GM21423 (cell line): Measurements from ENCODE around the gene LRRC4B.

ENCODE experiments used
- ATAC-seq: cut with Tn5 transposase; IDR thresholded peaks from one replicate; pipeline ENCODE4 v1.9.1; 2021; ENCODE audit warnings: mild to moderate bottlenecking, moderate library complexity; ENCODE audit not compliant: unreplicated experiment

The LRRC4B gene

GRCh38 chr19:50509366-50509765 is 58.9 kb downstream of the LRRC4B start:
- ATAC-seq: no peak

- no peak for ATAC-seq
Observed at GRCh38 chr19:50508843-50509190, 59.4 kb downstream of the LRRC4B start.

DNA sequence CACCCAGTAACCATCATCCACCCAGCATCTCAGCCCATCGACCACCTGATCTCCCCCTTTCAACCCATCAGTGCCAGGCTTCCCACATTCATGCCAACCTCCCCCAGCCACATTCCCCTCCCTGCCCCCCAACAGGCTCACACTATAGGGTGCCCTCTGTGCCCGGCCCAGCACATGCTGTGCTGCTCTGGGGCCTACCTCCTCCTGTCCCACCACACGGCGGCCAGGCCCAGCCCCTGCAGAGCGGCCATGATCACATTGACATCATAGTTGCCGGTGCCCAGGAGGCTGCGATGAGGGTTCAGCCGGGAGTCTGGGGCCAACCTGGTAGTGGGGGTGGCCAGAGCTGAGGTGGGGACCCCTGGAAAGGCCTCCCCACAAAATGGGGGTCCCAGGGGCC is 60.9 kb downstream of the LRRC4B start:
- ATAC-seq: no peak

DNA sequence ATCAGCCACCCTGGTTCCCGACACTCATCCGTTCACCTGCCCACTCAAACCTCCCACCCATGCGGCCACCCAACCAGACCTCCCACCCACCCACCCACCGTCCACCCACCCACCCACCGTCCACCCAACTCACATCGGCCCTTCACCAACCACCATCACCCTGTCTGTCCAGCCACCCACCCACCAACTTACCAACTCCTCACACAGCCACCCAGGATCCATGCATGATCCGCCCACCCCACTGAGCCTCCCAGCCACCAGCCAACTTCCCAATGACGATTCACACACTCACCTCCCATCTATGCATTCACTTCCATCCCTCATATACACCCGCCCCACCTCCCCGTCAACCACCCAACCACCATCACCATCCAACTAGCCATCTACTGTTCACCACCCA is 61.5 kb downstream of the LRRC4B start:
- no peak for ATAC-seq

- no peak for ATAC-seq
Observed at GRCh38 chr19:50505856-50506611, 62.2 kb downstream of the LRRC4B start.

- no peak for ATAC-seq
Observed at GRCh38 chr19:50501568-50502475, 66.4 kb downstream of the LRRC4B start.

- ATAC-seq: no peak
Observed at GRCh38 chr19:50501186-50501567, 67.1 kb downstream of the LRRC4B start.

DNA sequence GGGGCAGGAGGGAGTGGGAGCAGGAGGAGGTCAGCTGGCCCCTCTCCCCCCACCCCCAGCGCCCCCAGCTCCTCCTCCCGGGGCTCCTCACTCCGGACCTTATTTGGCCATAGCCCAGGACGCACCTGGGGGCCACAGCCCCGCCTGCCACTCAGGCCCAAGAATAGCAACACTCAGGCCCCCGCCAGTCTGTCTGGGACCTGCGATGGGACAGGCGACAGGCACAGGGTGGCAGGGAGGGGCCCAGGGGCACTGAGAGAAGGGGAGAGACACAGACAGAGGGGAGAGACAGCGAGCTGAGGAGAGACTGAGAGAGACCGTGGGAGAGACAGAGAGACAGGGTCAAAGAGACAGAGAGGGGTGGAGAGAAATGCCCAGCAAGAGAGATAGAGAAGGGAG is 67.5 kb downstream of the LRRC4B start:
- ATAC-seq: no peak

DNA sequence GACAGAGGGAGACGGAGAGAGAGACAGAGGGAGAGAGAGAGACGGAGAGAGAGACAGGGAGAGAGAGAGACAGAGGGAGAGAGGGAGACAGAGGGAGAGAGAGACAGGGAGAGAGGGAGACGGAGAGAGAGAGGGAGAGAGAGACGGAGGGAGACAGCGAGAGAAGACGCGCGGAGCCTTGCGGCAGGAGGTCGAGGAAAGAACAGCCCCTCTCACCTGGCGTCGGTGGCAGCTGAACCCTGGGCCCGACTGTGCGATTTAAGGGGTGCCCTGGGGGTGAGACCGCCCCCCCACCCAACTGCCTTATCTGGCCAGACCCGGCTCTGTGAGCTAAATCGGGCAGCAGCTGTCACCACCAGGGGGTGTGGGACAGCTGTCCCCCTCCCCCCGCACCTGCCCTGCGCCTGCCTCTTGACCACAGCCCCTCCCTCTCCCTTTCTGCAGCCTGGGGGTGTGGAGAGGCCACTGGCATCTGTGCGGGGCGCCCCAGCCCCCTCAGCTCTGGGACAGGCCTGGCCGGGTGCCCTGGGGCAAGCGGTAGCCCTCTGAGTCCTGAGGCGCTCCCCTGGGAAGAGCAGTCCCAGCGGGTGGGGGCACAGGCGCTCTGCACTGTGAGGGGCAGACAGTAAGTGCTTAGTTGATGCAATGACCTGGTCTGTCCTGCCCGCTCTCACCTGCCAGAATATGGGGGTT is 68.0 kb downstream of the LRRC4B start:
- ATAC-seq: no peak

GRCh38 chr19:50498219-50499056 is 69.8 kb downstream of the LRRC4B start:
- no peak for ATAC-seq

GRCh38 chr19:50497022-50497405 is 71.2 kb downstream of the LRRC4B start:
- ATAC-seq: no peak

DNA sequence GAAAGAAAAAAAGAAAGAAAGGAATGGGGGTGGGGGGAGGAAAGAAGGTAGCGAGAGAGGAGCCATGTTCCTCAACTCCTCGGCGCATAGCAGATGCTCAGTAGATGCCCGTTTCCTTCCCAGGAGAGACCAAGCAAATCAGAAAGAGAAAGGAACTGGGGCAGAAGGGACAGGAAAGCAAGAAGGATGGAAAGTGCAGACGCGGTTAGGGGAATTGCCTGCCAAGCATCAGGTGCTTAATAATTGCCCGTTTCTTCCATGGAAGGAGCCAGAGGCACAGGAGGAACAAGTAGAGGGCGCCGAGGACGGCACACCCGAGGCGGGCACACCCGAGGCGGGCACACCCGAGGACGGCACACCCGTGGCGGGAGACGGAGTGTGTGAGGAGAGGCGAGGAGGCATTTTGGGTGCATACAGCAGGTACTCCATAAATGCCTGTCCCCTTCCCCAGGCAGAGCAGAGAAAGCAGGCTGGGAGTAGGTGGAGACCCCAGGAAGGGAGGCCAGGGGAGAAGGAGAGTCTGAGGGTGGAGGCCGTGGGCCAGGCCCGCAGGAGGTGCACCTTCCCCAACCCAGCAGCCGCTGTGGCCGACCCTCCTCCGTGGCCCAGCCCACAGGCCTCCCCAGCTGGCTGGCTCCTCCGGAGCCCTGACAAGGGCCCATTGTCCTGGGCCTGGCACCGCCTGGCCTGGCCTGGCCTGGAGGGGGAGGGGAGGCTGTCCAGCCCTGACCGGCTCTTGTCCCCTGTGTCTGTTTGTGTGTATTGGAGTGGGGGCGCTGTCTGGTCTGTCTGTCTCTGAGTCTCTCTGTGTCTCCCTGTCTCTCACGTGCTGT is 71.8 kb downstream of the LRRC4B start:
- no peak for ATAC-seq

DNA sequence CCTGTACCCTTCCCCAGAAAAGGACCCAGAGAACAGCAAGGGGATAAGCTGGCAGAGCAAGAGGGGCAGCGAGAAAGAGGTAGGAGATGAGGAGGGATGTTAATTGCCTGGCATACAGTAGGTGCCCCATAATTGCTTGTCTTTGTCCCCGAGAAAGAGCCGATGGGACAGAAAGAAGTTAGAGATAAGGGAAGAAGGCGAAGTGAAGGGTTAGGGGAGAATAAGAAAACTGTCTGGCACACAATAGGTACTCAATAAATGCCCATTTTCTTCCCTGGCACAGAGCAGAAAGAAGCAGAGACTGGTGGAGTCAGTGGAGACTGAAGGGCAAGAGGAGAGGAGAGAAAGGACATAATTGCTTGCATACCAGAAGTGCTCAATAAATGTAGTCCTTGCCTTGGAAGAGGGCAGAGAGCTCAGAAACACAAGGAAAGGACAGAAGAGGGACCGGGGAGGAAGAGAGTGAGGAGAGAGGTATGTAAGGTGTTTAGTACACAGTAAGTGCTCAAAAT is 73.2 kb downstream of the LRRC4B start:
- no peak for ATAC-seq

DNA sequence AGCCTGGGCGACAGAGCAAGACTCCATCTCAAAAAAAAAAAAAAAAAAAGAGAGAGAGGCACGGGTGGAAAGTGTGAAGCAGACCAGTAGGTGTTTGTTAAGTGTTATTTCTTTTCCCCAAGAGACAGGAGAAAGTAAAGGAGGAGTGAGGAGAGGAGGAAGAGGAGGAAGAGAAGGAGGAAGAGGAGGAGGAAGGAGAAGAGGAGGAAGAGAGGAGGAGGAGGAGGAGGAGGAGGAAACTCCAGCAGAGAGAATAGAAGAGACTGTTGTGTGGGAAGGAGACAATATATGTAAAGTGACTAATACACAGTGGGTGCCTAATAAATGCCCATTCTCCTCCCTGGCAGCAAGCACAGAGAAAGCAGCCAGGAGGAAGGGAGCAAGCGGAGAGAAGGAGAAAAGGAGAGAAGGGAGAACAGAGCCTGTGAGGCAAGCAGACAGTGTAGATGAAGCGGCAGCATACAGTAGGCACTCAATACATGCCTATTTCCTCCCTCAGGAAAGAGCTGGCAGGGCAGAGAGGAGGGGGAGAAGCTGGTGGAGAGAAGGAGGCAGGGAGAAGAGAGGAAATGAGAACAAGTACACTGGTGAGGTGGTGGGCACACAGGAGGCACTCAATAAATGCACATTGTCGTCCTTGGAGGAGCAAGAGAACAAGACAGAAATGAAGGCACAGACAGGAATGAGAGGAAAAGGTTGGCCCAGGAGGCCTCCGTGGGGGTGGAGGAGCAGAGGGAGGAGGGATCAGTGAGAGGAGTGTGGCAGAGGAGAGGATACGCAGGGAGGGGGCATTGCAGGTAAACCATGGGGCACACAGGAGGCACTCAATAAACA is 73.8 kb downstream of the LRRC4B start:
- ATAC-seq: no peak

DNA sequence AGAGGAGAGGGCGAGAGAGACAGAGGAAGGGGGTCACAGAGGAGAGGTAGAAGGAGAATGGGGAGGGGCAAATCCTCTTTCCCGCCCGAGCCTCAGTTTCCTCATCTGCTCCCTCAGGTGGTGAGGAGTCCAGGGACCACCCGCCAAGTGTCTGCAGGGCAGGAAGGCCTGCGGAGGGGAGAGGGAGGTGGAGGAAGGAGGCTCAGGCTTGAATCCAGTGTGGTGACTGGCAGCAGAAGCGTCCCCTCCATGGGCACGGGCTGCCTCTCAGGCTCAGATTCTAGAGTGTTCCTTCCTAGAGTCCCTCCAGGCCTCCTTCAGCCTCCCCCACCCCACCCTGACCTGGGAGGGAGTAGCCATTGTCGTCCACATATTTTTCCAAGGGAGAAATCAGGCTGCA is 75.1 kb downstream of the LRRC4B start:
- ATAC-seq: no peak

DNA sequence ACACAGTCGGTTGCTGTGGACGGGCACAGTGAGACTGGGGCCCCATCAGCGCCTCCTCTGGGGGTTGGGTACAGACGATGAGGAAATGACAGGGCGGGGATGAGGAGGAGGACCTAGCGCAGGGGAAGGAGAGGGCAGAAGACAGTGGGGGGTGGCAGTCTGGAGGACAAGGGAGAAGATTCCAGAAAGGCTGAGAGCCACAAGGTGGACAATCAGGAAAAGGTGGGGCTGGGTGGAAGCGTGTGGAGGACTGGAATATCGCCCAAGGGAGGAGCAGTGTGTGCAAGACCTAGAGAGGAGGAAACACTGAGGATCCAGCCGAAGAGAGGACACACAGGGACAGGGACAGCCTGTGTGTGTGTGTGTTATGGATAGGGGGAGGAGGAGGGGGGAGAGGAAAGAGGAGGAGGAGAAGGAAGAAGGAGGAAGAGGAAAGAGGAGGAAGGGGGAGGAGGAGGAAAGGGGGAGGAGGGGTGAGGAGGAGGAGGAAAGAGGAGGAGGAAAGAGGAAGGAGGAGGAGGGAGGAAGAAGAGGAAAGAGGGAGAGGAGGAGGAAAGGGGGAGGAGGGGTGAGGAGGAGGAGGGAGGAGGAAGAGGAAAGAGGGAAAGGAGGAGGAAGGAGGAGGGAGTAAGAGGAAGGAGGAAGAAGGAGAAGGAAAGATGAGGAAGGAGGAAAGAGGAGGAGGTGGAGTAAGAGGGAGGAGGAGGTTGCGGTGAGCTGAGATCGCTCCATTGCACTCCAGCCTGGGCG is 75.8 kb downstream of the LRRC4B start:
- no peak for ATAC-seq

DNA sequence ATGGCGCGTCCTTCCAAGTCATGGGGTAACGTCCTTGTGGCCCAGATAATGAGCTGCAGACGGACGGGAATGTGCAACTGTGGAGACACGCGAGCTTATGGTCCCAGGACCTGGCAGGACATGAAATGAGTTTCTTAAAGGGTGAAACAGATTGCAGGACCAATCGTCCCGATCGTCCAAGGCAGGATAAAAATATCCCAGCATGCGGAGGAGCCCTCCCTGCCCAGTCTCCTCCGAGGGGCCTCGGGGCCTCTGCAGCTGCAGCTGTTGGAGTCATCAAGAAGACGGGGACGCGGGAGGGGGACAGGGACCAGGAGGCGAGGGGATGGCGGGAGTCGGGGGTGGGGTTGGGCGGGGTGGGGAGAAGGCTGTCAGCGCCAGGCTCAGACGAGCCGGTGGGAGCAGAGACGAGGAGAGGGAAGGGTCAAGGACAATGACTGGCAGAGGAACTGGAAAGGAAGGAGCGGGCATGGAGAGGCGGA is 77.2 kb downstream of the LRRC4B start:
- no peak for ATAC-seq

DNA sequence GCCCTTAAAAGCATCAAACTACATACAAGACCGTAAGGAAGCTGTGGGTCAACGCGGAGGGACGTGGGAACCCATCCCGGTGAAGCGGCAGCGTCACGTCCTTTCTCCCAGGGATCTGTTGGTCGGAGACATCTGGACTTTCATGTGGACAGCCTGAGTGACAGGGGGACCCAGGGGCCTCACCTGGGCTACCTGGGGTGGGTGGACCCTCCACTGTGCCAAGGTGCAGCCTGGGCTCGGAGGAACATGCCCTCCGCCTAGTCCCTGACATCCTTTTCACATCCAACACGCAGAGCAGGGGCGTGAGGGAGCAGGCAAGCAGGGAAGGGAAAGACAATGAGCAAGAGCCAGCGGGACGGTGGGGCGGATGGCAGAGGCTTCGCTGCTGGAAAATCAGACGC is 77.8 kb downstream of the LRRC4B start:
- ATAC-seq: no peak
